Memory B cell (primary cell): ENCODE measurements around the gene APOBEC3G.
A peak's percentile ranks its signal among the peaks of the same experiment; 100 is the strongest.

ENCODE experiments used
- ATAC-seq: fragments of 150-1000 bp; cut with Tn5 transposase; 2 replicates; pipeline ENCODE4 v1.10.0; 2021; ENCODE audit warnings: low read depth, mild to moderate bottlenecking, moderate library complexity
- DNase-seq, 2 donors: peaks; one replicate each; pipeline ENCODE4 v3.0.0; 2022; ENCODE audit warnings: low spot score in 2 of 2
- H3K27ac Mint-ChIP-seq: one replicate; pipeline ENCODE4 v1.8.0; 2022; ENCODE audit warnings: mild to moderate bottlenecking, moderate library complexity, mixed read lengths
- H3K27me3 Mint-ChIP-seq: one replicate; pipeline ENCODE4 v1.8.0; 2022; ENCODE audit warnings: mixed read lengths
- H3K36me3 Mint-ChIP-seq: one replicate; pipeline ENCODE4 v1.8.0; 2022; ENCODE audit warnings: mild to moderate bottlenecking, mixed read lengths
- H3K4me1 Mint-ChIP-seq: one replicate; pipeline ENCODE4 v1.8.0; 2022; ENCODE audit warnings: mixed read lengths
- H3K4me3 Mint-ChIP-seq: one replicate; pipeline ENCODE4 v1.8.0; 2022; ENCODE audit warnings: mild to moderate bottlenecking, moderate library complexity, mixed read lengths
- H3K9me3 Mint-ChIP-seq: one replicate; pipeline ENCODE4 v1.8.0; 2022; ENCODE audit warnings: mixed read lengths

Gene APOBEC3G

DNA sequence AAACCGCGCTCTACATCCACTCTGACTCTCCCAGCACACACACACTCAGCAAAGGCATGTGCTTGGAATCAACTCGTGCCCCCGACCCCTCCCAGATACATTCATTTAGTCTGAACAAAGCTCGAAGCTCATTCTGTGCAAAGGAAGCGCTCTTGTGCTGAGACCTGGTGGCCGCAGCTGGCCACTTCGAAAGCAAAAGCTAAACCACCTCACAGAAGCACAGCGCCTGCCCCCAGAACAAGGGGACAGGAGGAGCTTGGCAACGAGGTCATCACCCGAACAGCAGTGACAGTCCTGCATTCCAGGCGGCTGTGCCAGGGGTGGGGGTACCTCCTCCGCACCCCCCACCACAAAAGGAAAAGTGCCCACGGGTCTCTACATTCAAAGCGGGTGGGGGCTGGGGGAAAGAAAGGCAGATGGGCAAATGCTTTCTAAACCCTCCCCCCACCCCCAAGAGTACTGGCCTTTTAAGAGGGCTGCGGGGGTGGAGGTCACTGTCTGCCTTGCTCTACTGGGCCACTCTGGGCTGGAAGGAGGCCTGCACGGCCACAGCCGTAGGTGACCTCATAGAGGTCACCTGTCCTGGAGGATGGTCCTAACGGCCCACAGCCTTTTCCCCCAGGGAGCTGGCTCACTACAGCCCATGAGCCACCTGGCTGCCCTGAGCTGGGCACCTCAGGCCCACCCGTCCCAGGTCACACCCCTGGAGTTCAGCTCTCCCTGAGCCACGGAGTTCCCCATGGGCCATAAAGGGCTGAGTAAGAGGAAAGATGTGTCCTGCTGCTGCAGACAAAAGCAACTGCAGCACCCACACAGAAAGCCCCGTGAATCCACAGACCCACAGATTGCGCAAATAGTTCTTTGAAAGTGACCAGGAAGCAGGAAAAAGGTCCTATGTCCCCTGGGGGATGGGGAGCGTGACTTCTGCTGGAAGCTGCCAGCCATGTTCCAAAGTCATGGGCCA is 54.1 kb downstream of the APOBEC3G start:
- no peak for DNase-seq
- Mint-ChIP-seq H3K4me1 (peaks cover 14% of the 10 kb centered on the region), H3K36me3 (peaks cover 18% of the 10 kb centered on the region), H3K4me3 (no peak overlapping the region), H3K27ac (no peak overlapping the region), H3K9me3 (peaks cover 1% of the 10 kb centered on the region), H3K27me3 (no peaks in the 10 kb centered on the region)
- no peak for ATAC-seq

DNA sequence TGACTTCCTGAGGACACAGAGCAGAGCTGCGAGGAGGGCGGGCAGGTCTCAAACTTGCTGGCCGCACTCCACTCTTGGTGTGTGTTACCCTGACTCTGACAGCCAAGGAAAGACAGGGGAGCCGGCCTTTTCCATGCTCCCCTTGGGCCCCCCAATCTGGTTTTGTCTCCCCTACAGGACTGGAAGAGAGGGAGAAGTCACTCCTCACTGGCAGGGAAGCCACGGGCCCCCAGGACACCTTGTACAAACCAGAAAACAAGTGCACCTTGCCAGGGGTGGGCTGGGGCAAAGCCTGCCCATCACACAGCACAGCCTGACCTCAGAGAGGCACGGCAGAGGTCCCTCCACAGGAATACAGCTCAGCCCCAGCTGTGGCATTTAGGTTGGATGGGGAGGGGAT is 55.2 kb downstream of the APOBEC3G start:
- Mint-ChIP-seq H3K9me3 (peaks cover 1% of the 10 kb centered on the region), H3K4me3 (no peak overlapping the region), H3K36me3 (peaks cover 21% of the 10 kb centered on the region), H3K4me1 (peaks cover 17% of the 10 kb centered on the region), H3K27ac (no peak overlapping the region), H3K27me3 (no peaks in the 10 kb centered on the region)
- DNase-seq (no peak), ATAC-seq (no peak)

DNA sequence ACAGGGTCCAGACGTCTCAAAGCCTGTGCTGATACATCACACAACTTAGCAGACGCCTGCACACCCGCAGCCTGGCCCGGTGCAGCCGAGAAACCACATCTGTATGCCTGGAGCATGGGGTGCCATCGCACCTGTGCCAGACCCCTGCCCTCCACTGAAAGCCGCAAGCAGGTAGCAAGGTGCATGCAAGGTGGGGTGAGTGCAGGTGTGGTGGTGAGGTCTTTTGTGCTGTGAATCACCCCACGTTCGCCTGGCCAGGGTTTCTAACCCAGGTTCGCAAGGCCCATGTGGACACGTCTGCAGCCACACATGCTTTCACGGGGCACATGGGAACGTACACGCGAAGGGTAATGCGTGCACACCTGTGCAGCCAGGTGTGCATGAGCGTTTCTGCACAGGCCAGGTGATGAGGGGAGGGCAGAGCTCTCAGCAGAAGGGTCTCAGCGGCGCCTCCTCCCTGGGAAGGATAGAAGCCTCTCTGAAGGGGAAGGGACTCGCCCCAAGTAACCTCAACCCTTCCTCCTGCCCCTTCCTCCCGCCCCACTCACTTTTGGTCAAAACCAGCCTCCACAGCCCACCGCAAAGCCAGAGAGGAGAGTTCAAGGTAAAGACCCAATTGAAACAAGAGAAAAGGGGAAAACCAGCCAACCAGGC is 55.9 kb downstream of the APOBEC3G start:
- H3K27me3 Mint-ChIP-seq = no peaks in the 10 kb centered on the region

DNA sequence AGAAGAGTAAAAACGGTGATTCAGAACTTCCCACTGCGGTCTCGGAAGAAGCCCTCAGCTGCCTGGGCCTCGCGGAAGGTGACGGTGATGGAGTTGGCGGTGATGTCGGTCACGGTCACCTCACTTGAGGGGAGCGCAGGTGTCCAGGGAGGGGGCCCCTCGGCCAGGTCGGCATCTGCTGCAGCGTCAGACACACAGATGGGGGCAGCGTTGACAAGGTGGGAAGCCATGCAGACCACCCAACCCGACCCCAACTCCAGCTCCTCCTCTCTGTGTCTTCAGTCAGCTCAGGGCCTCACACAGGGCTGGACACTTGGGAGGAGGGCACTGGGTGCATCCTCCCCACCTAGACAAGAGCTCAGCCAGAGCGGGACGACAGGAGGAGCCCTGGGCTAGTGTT is 56.8 kb downstream of the APOBEC3G start:
- H3K4me1 Mint-ChIP-seq = peaks cover 14% of the 10 kb centered on the region
- H3K27ac Mint-ChIP-seq = no peak overlapping the region
- no peak for ATAC-seq
- no peaks in the 10 kb centered on the region for H3K9me3 Mint-ChIP-seq
- DNase-seq = no peak
- H3K27me3 Mint-ChIP-seq = no peaks in the 10 kb centered on the region
- peaks cover 21% of the 10 kb centered on the region for H3K36me3 Mint-ChIP-seq
- no peak overlapping the region for H3K4me3 Mint-ChIP-seq

More for the DNA sequence above, 55.9 kb downstream of the APOBEC3G start:
- DNase-seq (no peak), ATAC-seq (no peak)
- Mint-ChIP-seq H3K4me1 (peaks cover 17% of the 10 kb centered on the region), H3K4me3 (no peak overlapping the region), H3K9me3 (peaks cover 1% of the 10 kb centered on the region), H3K27ac (no peak overlapping the region), H3K36me3 (peaks cover 21% of the 10 kb centered on the region)

DNA sequence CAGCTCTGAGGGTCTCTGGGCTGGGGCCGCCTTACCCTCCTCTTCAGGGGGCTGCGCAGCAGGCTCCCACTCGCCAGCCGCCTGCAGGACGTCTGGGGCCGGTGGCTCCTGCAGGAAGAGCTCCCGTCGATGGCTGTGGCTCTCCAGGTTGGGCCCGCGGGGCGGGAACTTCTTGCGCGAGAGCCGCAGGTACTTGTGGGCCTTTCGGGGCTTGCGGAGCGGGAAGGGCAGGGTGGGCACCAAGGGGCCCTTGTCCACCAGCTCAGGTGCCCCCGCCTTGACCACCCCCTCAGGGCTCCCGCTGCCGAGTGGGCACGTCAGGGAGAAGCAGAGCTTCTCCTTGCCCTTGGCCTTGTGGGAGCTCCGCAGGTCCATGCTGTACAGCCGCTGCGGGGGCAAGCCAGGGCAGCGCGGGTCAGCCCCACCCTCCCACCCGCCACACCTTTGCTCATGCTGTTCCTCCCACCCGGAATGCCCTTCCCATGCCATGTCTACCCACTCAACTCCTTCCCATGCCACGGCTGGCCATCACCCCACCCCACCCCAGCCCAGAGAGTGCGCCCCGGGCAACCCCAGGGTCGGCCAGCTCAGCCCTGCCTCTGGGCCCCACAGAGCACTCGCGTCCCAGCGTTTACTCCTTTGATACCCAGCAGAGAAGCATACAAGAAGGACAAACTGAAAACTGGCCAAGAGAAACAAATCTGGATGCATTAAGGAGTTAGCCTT is 57.5 kb downstream of the APOBEC3G start:
- DNase-seq = no peak
- Mint-ChIP-seq H3K4me1 (peaks cover 11% of the 10 kb centered on the region), H3K9me3 (no peaks in the 10 kb centered on the region), H3K27me3 (no peaks in the 10 kb centered on the region), H3K36me3 (peaks cover 20% of the 10 kb centered on the region), H3K4me3 (no peak overlapping the region), H3K27ac (no peak overlapping the region)
- ATAC-seq = no peak

DNA sequence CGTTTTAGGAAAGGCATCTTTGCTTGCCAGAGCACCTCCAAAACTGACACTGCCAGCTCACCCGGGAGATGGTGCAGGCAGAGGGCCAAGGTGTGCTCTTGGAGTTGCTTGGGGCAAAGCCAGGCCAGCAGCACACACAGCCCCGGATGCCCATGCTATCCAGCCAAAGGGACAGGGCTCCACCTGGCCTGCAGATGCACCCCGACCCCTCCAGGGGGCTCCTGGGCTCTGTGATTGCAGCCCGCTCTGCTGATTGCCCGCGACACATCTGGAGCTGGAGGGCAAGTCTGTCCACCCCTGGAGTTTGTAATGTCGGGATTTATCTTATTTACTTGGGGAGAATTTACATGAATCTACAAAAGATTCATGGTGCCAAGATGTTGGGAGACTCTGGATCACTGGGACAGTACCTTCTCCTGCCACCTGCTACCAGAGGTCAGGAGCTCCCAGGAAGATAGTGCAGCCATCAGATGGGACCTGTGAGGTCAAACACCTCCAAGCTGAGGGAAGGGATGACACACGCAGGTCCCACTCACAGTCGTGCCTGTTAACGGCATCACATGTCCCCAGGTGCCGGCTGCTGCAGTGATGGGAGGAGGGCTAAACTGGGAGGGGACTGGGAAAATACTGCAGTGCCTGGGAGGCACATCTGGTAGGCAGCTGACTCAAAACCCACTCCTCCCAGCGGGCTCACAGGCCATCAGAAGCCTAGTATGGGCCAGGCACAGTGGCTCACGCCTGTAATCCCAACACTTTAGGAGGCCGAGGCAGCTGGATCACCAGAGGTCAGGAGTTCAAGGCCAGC is 58.2 kb downstream of the APOBEC3G start:
- H3K4me3 Mint-ChIP-seq = no peak overlapping the region
- no peaks in the 10 kb centered on the region for H3K9me3 Mint-ChIP-seq
- H3K4me1 Mint-ChIP-seq = peaks cover 8% of the 10 kb centered on the region
- no peak overlapping the region for H3K27ac Mint-ChIP-seq
- ATAC-seq (peak; percentile 69), DNase-seq (no peak)
- H3K36me3 Mint-ChIP-seq = peaks cover 19% of the 10 kb centered on the region
- H3K27me3 Mint-ChIP-seq = no peaks in the 10 kb centered on the region

DNA sequence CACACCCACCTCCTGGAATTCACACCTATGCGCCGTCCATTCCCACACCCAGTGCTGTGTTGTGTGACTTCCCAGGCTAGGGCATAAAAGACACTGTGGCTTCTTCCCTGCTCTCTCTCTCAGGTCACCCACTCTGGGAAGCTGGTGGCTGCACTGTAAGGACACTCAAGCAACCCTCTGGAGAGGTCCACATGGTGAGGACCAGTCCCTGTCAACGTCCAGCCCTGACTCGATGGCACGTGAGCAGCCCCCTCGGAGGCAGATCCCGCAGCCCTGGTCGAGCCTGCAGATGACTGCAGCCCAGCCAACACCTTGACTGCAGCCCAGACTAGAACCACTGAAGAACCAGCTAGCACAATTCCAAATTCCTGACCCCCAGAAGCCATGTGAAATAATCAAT is 59.2 kb downstream of the APOBEC3G start:
- Mint-ChIP-seq H3K9me3 (no peaks in the 10 kb centered on the region), H3K4me3 (no peak overlapping the region), H3K4me1 (peaks cover 5% of the 10 kb centered on the region), H3K36me3 (peaks cover 14% of the 10 kb centered on the region), H3K27me3 (no peaks in the 10 kb centered on the region), H3K27ac (no peak overlapping the region)
- DNase-seq (no peak), ATAC-seq (no peak)
